Smooth muscle cell (in vitro differentiated cells): ENCODE measurements around the gene PURB. TPM values are rescaled to one million over a fixed set of nuclear protein-coding genes. Genes with fewer than 3 reads are reported as not detected.
"Not testable (repeated sequence)": the region's sequence is repeated elsewhere in the genome, so short reads cannot be mapped to it uniquely, and the experiment has no call there.

Experiments
- DNase-seq: peaks from one replicate; lab custom pipeline; 2025; ENCODE audit not compliant: unreplicated experiment; lab: John Stamatoyannopoulos, UW
- H2AFZ ChIP-seq: fragments of 200-600 bp; sonication (generic); 2 replicates; pipeline ENCODE4 v1.6.0; 2016; ENCODE audit warnings: antibody characterized with exemption, low read depth, mild to moderate bottlenecking
- H3F3A ChIP-seq: fragments of 200-600 bp; sonication (generic); 2 replicates; pipeline ENCODE4 v1.6.0; 2017; ENCODE audit warnings: antibody characterized with exemption, low read depth
- H3K27ac ChIP-seq: fragments of 200-600 bp; sonication (generic); 2 replicates; pipeline ENCODE4 v1.5.1; 2016; ENCODE audit warnings: low read depth, mild to moderate bottlenecking
- H3K27me3 ChIP-seq: fragments of 200-600 bp; sonication (generic); 2 replicates; pipeline ENCODE4 v1.6.1; 2016; ENCODE audit warnings: low read depth, mild to moderate bottlenecking
- H3K36me3 ChIP-seq: fragments of 200-600 bp; sonication (generic); 2 replicates; pipeline ENCODE4 v1.5.1; 2016; ENCODE audit warnings: low read depth
- H3K4me1 ChIP-seq: fragments of 200-600 bp; sonication (generic); 2 replicates; pipeline ENCODE4 v1.5.1; 2016; ENCODE audit warnings: low read depth
- H3K4me2 ChIP-seq: fragments of 200-600 bp; sonication (generic); 2 replicates; pipeline ENCODE4 v1.6.0; 2016; ENCODE audit warnings: mild to moderate bottlenecking
- H3K4me3 ChIP-seq: fragments of 200-600 bp; sonication (generic); 2 replicates; pipeline ENCODE4 v1.5.1; 2016; ENCODE audit warnings: mild to moderate bottlenecking
- H3K79me2 ChIP-seq: fragments of 200-600 bp; sonication (generic); 2 replicates; pipeline ENCODE4 v1.6.0; 2016; ENCODE audit warnings: low read depth, mild to moderate bottlenecking
- H3K9ac ChIP-seq: fragments of 200-600 bp; sonication (generic); 2 replicates; pipeline ENCODE4 v1.6.0; 2016; ENCODE audit warnings: low read depth
- H3K9me3 ChIP-seq: fragments of 200-600 bp; sonication (generic); replicated peaks from 2 replicates; pipeline ENCODE4 v1.5.1; 2016; ENCODE audit warnings: low read depth
- H4K20me1 ChIP-seq: fragments of 200-600 bp; sonication (generic); 2 replicates; pipeline ENCODE4 v1.6.0; 2016; ENCODE audit warnings: low read depth
- WGBS: methylation state at CpG from one replicate; pipeline ENCODE4 v1.1.7; 2016; ENCODE audit warnings: low lambda C conversion rate; 5-methylcytosine and 5-hydroxymethylcytosine counted together
- polyA plus RNA-seq: library from polyadenylated mRNA; unstranded; fragments of >200 nt; fragmentation: Nextera tagmentation; extraction: Ambion mirVana; gene quantifications from 2 replicates; pipeline ENCODE4 v1.2.1, GENCODE V29; 2016
- total RNA-seq: library from RNA; depleted of rRNA; stranded (reverse); fragments of >200 nt; gene quantifications from 2 replicates; pipeline ENCODE4 v1.2.3, GENCODE V29; 2014
- TF ChIP-seq, protein P1 (sequence below): fragments of 200-600 bp; sonication (generic); IDR thresholded peaks from 2 replicates; pipeline ENCODE4 v1.5.1; 2017; ENCODE audit warnings: borderline replicate concordance, mild to moderate bottlenecking, antibody characterized with exemption; ENCODE audit not compliant: insufficient read depth, poor library complexity, severe bottlenecking

The PURB gene
- total and polyA plus RNA-seq, 2 experiments from 2014 or later = 2.3 to 24.3 TPM

DNA sequence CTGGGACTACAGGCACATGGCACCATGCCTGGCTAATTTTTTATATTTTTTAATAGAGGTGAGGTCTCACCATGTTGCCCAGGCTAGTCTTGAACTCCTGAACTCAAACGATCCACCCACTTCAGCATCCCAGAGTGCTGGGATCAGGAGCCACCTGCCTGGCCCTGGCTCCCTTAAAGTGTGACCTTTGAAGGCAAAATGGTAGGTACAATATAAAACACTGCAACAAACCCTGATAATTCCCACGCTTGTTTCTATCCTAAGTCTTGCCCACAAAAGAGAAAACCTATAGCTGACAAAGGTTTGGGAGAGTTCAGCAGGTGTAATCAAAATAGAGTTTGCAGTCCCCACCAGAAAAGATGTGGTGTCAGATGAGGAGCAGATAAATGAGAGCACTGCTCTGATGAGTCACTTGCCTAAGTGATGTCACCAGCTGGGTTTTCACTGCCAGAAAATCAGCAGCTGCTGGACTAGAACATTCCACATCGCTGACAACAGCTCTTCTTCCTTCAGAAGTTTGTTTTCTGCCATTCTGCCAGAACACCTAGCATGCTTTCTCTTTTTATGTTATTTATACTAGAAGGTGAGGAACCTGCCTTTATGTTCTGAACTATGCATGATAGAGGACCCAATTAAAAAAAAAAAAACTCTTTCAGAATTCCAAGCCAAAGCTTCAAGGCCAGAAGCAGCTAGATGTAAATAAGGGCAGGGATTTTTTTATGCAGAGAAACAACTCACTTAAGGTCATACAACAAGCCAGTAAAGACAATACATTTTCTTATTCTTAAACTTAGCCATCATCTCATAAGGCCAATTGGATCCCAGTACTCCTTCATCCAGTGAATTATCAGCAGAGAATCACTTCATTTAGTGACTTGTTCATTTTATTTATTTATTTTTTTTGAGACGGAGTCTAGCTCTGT is 18.0 kb downstream of the PURB start:
- Histone ChIP-seq H3K4me2 (no peak overlapping the region), H3K9ac (no peak overlapping the region), H3K27ac (peak overlapping the region; percentile 60), H3K36me3 (no peaks in the 10 kb centered on the region), H3K9me3 (no peaks in the 10 kb centered on the region), H3K4me3 (no peak overlapping the region), H3K27me3 (no peaks in the 10 kb centered on the region), H3K4me1 (no peaks in the 10 kb centered on the region), H4K20me1 (no peaks in the 10 kb centered on the region), H3F3A (peaks cover 12% of the 10 kb centered on the region), H3K79me2 (no peaks in the 10 kb centered on the region), H2AFZ (no peak overlapping the region)
- TF ChIP-seq, protein P1, sequence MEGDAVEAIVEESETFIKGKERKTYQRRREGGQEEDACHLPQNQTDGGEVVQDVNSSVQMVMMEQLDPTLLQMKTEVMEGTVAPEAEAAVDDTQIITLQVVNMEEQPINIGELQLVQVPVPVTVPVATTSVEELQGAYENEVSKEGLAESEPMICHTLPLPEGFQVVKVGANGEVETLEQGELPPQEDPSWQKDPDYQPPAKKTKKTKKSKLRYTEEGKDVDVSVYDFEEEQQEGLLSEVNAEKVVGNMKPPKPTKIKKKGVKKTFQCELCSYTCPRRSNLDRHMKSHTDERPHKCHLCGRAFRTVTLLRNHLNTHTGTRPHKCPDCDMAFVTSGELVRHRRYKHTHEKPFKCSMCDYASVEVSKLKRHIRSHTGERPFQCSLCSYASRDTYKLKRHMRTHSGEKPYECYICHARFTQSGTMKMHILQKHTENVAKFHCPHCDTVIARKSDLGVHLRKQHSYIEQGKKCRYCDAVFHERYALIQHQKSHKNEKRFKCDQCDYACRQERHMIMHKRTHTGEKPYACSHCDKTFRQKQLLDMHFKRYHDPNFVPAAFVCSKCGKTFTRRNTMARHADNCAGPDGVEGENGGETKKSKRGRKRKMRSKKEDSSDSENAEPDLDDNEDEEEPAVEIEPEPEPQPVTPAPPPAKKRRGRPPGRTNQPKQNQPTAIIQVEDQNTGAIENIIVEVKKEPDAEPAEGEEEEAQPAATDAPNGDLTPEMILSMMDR = no peak
- no peak for DNase-seq
- 63% methylated on average over 4 of the region's 4 CpGs for WGBS

DNA sequence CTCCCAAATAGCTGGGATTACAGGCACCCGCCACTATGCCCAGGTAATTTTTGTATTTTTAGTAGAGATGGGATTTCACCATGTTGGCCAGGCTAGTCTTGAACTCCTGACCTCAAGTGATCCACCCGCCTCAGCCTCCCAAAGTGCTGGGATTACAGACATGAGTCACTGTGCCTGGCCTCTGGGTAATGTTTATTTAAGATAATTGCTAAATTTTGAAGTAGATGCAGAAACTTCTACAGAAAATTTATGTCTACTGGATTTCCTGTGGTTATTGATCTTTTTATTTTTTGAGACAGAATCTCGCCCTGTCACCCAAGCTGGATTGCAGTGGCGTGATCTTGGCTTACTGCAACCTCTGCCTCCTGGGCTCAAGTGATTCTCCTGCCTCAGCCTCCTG is 23.4 kb downstream of the PURB start:
- H3K4me1 ChIP-seq, H3K27ac ChIP-seq, H3K79me2 ChIP-seq, H3K9me3 ChIP-seq, H3F3A ChIP-seq, H3K4me3 ChIP-seq, H3K36me3 ChIP-seq, H2AFZ ChIP-seq, DNase-seq, H4K20me1 ChIP-seq, H3K27me3 ChIP-seq, H3K9ac ChIP-seq, H3K4me2 ChIP-seq: not testable (repeated sequence)
- WGBS = 59% methylated on average over 4 of the region's 4 CpGs

DNA sequence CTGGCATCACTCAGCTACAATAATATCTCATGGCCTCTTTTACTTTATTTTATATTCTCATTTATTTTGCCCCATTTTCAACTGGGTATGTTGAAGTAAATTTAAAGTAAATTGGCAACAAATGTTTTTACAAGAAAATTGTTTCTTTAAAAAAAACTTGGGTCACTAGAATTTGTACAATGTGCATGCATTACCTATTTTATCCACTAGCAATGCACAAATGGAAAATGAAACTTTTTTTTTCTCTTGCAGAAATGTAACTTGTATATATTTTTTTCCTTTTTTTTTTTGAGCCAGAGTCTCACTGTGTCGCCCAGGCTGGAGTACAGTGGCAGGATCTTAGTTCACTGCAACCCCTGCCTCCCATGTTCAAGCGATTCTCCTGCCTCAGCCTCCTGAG is 27.2 kb downstream of the PURB start:
- Histone ChIP-seq H3K4me1 (no peaks in the 10 kb centered on the region), H3F3A (no peaks in the 10 kb centered on the region), H2AFZ (no peak overlapping the region), H3K9ac (no peak overlapping the region), H3K9me3 (no peaks in the 10 kb centered on the region), H3K4me3 (no peak overlapping the region), H3K27me3 (no peaks in the 10 kb centered on the region), H3K4me2 (no peak overlapping the region), H3K79me2 (no peaks in the 10 kb centered on the region), H3K27ac (no peak overlapping the region), H3K36me3 (no peaks in the 10 kb centered on the region), H4K20me1 (no peaks in the 10 kb centered on the region)
- TF ChIP-seq, protein P1 = no peak
- no peak for DNase-seq
- WGBS = 95% methylated on average over 2 of the region's 2 CpGs

DNA sequence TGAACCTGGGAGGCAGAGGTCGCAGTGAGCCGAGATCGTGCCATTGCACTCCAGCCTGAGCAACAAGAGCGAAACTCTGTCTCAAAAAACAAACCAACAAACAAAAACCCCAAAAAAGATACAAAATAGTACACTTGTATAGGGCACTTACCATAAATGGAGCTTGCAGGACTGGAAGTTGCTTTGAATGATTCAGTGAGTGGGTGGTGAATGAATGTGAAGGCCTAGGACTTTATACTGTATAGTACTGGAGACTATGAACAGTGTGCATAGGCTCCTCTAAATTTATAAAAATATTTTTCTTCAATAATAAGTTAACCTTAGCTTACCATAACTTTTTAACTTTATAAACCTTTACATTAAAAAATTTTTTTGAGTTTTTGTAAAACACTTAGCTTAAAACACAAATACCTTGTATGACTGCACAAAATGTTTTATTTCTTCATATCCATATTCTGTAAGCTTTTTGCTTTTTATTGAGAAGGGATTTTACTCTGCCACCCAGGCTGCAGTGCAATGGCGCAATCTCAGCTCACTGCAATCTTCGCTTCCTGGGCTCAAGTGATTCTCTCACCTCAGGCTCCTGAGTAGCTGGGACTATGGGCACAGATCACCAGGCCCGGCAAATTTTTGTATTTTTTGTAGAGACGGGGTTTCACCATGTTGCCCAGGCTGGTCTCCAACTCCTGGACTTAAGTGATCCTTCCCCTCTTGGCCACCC is 30.5 kb downstream of the PURB start:
- H3K36me3 ChIP-seq = no peaks in the 10 kb centered on the region
- no peak overlapping the region for H3K27ac ChIP-seq
- no peaks in the 10 kb centered on the region for H3K4me1 ChIP-seq
- WGBS = 97% methylated on average over 8 of the region's 8 CpGs
- no peak overlapping the region for H2AFZ ChIP-seq
- no peaks in the 10 kb centered on the region for H3F3A ChIP-seq
- no peak overlapping the region for H3K9ac ChIP-seq
- no peaks in the 10 kb centered on the region for H3K27me3 ChIP-seq
- H3K4me3 ChIP-seq = no peak overlapping the region
- no peaks in the 10 kb centered on the region for H4K20me1 ChIP-seq
- no peak overlapping the region for H3K4me2 ChIP-seq
- no peaks in the 10 kb centered on the region for H3K9me3 ChIP-seq
- TF ChIP-seq, protein P1 = no peak
- H3K79me2 ChIP-seq = no peaks in the 10 kb centered on the region
- DNase-seq = no peak
